Activated CD8-positive, alpha-beta memory T cell treated with anti-CD3 and anti-CD28 coated beads for 36 hours (primary cell): ENCODE measurements around the gene KRTAP9-3. TPM values are rescaled to one million over a fixed set of nuclear protein-coding genes. Genes with fewer than 3 reads are reported as not detected.
"Not testable (repeated sequence)": the region's sequence is repeated elsewhere in the genome, so short reads cannot be mapped to it uniquely, and the experiment has no call there.

Experiments
- CTCF ChIA-PET: fragments of 350-600 bp; sonication (Branson Sonifier 250); formaldehyde crosslinking; loops from one replicate; lab custom pipeline; 2021; ENCODE audit warnings: antibody characterized with exemption; lab: Charles Lee
- POLR2A ChIA-PET: fragments of 350-600 bp; sonication (Branson Sonifier 250); formaldehyde crosslinking; loops from one replicate; lab custom pipeline; 2021; ENCODE audit warnings: antibody characterized with exemption; lab: Charles Lee
- total RNA-seq, 2 experiments: library from RNA; stranded (reverse); gene quantifications; one replicate each; pipeline ENCODE4 v1.2.3, GENCODE V29; 2021

KRTAP9-3 gene
- total RNA-seq, 2 experiments from 2014 or later: not detected

- POLR2A ChIA-PET, CTCF ChIA-PET: not testable (repeated sequence)
These were observed 14.9 kb downstream of the KRTAP9-3 start for GRCh38 chr17:41246995-41247787.

GRCh38 chr17:41249637-41250240 lies 17.5 kb downstream of the KRTAP9-3 start, which contains the start of gene KRTAP9-4:
Gene KRTAP9-4 (plus strand): TSS chr17:41249687. CDS start chr17:41249721, 34 bp downstream.
- POLR2A ChIA-PET, CTCF ChIA-PET: not testable (repeated sequence)

- CTCF ChIA-PET: no interaction called here
- POLR2A ChIA-PET: no interaction called here
These were observed 19.0 kb downstream of the KRTAP9-3 start for GRCh38 chr17:41251261-41251660.

- POLR2A ChIA-PET: no interaction called here
- CTCF ChIA-PET: no interaction called here
These were observed 22.6 kb downstream of the KRTAP9-3 start for GRCh38 chr17:41254861-41255260.

- CTCF ChIA-PET, POLR2A ChIA-PET: not testable (repeated sequence)
These were observed 23.4 kb downstream of the KRTAP9-3 start, which contains the start of gene KRTAP9-9 for GRCh38 chr17:41255381-41256290. Gene KRTAP9-9 (plus strand): TSS chr17:41255384.

- ChIA-PET POLR2A (no interaction called here), CTCF (no interaction called here)
These were observed 24.0 kb downstream of the KRTAP9-3 start for GRCh38 chr17:41256291-41256685.

DNA sequence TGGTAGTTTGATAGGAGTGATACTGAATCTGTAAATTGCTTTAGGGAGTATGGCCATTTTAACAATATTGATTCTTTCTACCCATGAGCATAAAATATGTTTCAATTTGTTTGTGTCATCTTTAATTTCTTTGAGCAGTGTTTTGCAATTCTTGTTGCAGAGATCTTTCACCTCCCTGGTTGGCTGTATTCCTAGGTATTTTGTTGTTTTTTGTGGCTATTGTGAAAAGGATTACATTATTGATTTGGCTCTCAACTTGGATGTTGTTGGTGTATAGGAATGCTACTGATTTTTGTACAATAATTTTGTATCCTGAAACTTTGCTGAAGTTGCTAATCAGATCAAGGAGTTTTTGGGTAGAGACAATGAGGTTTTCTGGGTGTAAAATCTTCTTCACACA lies 26.2 kb downstream of the KRTAP9-3 start:
- ChIA-PET POLR2A (no interaction called here), CTCF (no interaction called here)

GRCh38 chr17:41263212-41263611 lies 31.0 kb downstream of the KRTAP9-3 start:
- POLR2A ChIA-PET: no interaction called here
- CTCF ChIA-PET: interaction anchor here (0.6 kb wide), 1 partner anchor 28 kb away, joined by 3 read pairs; no protein-coding TSS in a partner anchor

- POLR2A ChIA-PET: no interaction called here
- CTCF ChIA-PET: no interaction called here
These were observed 32.4 kb downstream of the KRTAP9-3 start for GRCh38 chr17:41264599-41264998.

DNA sequence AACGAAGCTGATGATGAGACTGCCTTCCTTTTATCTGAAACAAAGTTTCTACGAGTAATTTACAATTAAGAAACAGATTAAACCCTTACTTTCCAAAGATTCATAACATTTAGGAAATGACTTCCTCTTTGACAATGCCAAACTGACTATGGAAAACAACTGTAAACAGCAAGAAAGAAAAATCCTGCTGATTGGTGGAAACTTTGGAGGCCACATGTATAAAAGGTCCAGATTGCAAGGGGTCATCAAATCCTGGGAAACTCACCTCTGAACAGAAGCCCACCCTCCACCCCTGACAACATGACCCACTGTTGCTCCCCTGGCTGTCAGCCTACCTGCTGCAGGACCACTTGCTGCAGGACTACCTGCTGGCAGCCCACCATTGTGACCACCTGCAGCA lies 32.8 kb downstream of the KRTAP9-3 start, which contains the start of gene KRTAP9-6:
TSS of gene KRTAP9-6 (plus strand) at position 301 of the 400 bp plus-strand sequence. CDS start at position 301, 0 bp downstream.
- ChIA-PET CTCF (no interaction called here), POLR2A (no interaction called here)

GRCh38 chr17:41267711-41268110 lies 35.5 kb downstream of the KRTAP9-3 start:
- ChIA-PET CTCF (no interaction called here), POLR2A (no interaction called here)

DNA sequence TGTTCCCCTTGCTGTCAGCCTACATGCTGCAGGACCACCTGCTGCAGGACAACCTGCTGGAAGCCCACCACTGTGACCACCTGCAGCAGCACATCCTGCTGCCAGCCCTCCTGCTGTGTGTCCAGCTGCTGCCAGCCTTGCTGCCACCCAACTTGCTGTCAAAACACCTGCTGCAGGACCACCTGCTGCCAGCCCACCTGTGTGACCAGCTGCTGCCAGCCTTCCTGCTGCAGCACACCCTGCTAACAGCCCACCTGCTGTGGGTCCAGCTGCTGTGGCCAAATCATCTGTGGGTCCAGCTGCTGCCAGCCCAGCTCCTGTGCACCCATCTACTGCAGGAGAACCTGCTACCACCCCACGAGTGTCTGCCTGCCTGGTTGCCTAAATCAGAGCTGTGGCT lies 39.1 kb downstream of the KRTAP9-3 start:
- CTCF ChIA-PET, POLR2A ChIA-PET: not testable (repeated sequence)

- POLR2A ChIA-PET: no interaction called here
- CTCF ChIA-PET: no interaction called here
These were observed 39.6 kb downstream of the KRTAP9-3 start for GRCh38 chr17:41271858-41272257.

GRCh38 chr17:41275648-41276190 lies 43.5 kb downstream of the KRTAP9-3 start, which contains the start of gene KRTAP9-7:
Gene KRTAP9-7 (plus strand): TSS chr17:41275698. CDS start chr17:41275698, 0 bp downstream.
- POLR2A ChIA-PET: not testable (repeated sequence)
- CTCF ChIA-PET: interaction anchor here (0.7 kb wide), 1 partner anchor 221 kb away, joined by 3 read pairs; no protein-coding TSS in a partner anchor

- POLR2A ChIA-PET: no interaction called here
- CTCF ChIA-PET: no interaction called here
These were observed 46.1 kb downstream of the KRTAP9-3 start for GRCh38 chr17:41278176-41278955.
